HCT116 (cell line): ENCODE results near the gene KIRREL2. TPM values are rescaled to one million over a fixed set of nuclear protein-coding genes. Genes with fewer than 3 reads are reported as not detected.

Source experiments
- ATAC-seq: fragments of 200-7000 bp; cut with Tn5 transposase; 2 replicates; pipeline ENCODE4 v1.9.1; 2020; ENCODE audit warnings: mild to moderate bottlenecking, moderate library complexity
- BruUV-seq: library from RNA; stranded (reverse); fragments of 400-500 nt; replicated peaks from 2 replicates; lab custom pipeline; 2021; lab: Mats Ljungman, UMichigan
- CTCF ChIA-PET: fragments of 300-600 bp; sonication (Branson Sonifier 250); formaldehyde crosslinking; loops from one replicate; lab custom pipeline; 2021; ENCODE audit warnings: antibody characterized with exemption; lab: Charles Lee
- POLR2A ChIA-PET: fragments of 300-600, 350-600 bp; sonication (Branson Sonifier 250); formaldehyde crosslinking; loops from one replicate; lab custom pipeline; 2021; ENCODE audit warnings: antibody characterized with exemption; lab: Charles Lee
- RAD21 ChIA-PET, 2 experiments: fragments of 300-600 bp; sonication (Branson Sonifier 250); formaldehyde crosslinking; loops; one replicate each; lab custom pipeline; 2023; ENCODE audit warnings: low total read pairs in 2 of 2; ENCODE audit not compliant: uncharacterized antibody in 2 of 2, unreplicated experiment in 2 of 2, low non-redundant PET in 1 of 2; lab: Charles Lee
- DNase-seq: peaks from one replicate; pipeline ENCODE4 v3.0.0-alpha.2; 2010; ENCODE audit warnings: low read depth, low spot score
- H2AFZ ChIP-seq: fragments of 200-600 bp; shearing (Covaris generic), sonication (generic); 2 replicates; pipeline ENCODE4 v1.6.1; 2017; ENCODE audit warnings: low read depth, mixed run types, mixed read lengths, antibody characterized with exemption, low read length; ENCODE audit not compliant: poor library complexity, severe bottlenecking
- H3K27ac ChIP-seq: 2 replicates; pipeline ENCODE4 v1.5.1; 2012; ENCODE audit warnings: low read depth, low read length
- H3K27me3 ChIP-seq: fragments of 200-600 bp; sonication (generic); 2 replicates; pipeline ENCODE4 v1.6.1; 2016; ENCODE audit warnings: mixed run types, low read length, mixed read lengths; ENCODE audit not compliant: insufficient read depth
- H3K36me3 ChIP-seq, 2 experiments: fragments of 200-500 bp in 1 of 2; fragments of 200-600 bp in 1 of 2; sonication (Bioruptor generic) in 1 of 2; sonication (generic) in 1 of 2; 2 replicates each; pipeline versions ENCODE4 v1.5.1 to v1.6.1; 2014 to 2016; ENCODE audit warnings: low read length in 2 of 2, inconsistent platforms in 1 of 2, mixed read lengths in 1 of 2, mixed run types in 1 of 2; ENCODE audit not compliant: insufficient read depth in 2 of 2, control insufficient read depth in 1 of 2
- H3K4me1 ChIP-seq, 2 experiments: fragments of 200-600 bp in 1 of 2; sonication (generic) in 1 of 2; 2 replicates each; pipeline versions ENCODE4 v1.5.1 to v1.6.1; 2012 to 2017; ENCODE audit warnings: low read length in 2 of 2, inconsistent platforms in 1 of 2, mild to moderate bottlenecking in 1 of 2, mixed read lengths in 1 of 2, mixed run types in 1 of 2, moderate library complexity in 1 of 2; ENCODE audit not compliant: insufficient read depth in 2 of 2, control insufficient read depth in 1 of 2
- H3K4me2 ChIP-seq: fragments of 200-600 bp; sonication (generic); 2 replicates; pipeline ENCODE4 v1.6.1; 2017; ENCODE audit warnings: mixed run types, low read length, mixed read lengths
- H3K4me3 ChIP-seq, 2 experiments: fragments of 200-600 bp in 1 of 2; sonication (generic) in 1 of 2; replicated peaks in 1 of 2; 2 replicates each; pipeline ENCODE4 v1.5.1; 2011 to 2016; ENCODE audit warnings: low read length in 2 of 2, control low read depth in 1 of 2, low read depth in 1 of 2, mild to moderate bottlenecking in 1 of 2, mixed read lengths in 1 of 2, mixed run types in 1 of 2
- H3K79me2 ChIP-seq: fragments of 200-600 bp; sonication (generic); 2 replicates; pipeline ENCODE4 v1.6.1; 2017; ENCODE audit warnings: mild to moderate bottlenecking, mixed run types, low read length, moderate library complexity, mixed read lengths; ENCODE audit not compliant: insufficient read depth
- H3K9ac ChIP-seq: fragments of 200-600 bp; sonication (generic); 2 replicates; pipeline ENCODE4 v1.6.1; 2016; ENCODE audit warnings: low read length, mixed read lengths
- H3K9me2 ChIP-seq: fragments of 200-600 bp; sonication (generic), shearing (Covaris generic); 2 replicates; pipeline ENCODE4 v1.6.1; 2017; ENCODE audit warnings: mixed run types, mild to moderate bottlenecking, moderate library complexity; ENCODE audit not compliant: insufficient read depth
- H3K9me3 ChIP-seq, 2 experiments: fragments of 200-500 bp in 1 of 2; fragments of 200-600 bp in 1 of 2; sonication (Bioruptor generic) in 1 of 2; sonication (generic) in 1 of 2; 2 replicates each; pipeline ENCODE4 v1.6.1; 2014 to 2017; ENCODE audit warnings: low read length in 2 of 2, mixed read lengths in 2 of 2, inconsistent platforms in 1 of 2, low read depth in 1 of 2, mild to moderate bottlenecking in 1 of 2, mixed run types in 1 of 2, moderate library complexity in 1 of 2; ENCODE audit not compliant: control insufficient read depth in 1 of 2, insufficient read depth in 1 of 2
- H4K20me1 ChIP-seq: fragments of 200-600 bp; sonication (generic), shearing (Covaris generic); 2 replicates; pipeline ENCODE4 v1.6.1; 2017; ENCODE audit warnings: mixed run types, mild to moderate bottlenecking, moderate library complexity; ENCODE audit not compliant: insufficient read depth
- ATF3 ChIP-seq: IDR thresholded peaks from 2 replicates; pipeline ENCODE4 v1.6.1; 2012
- POLR2A ChIP-seq: IDR thresholded peaks from 2 replicates; pipeline ENCODE4 v1.7.0; 2011; ENCODE audit warnings: borderline replicate concordance; ENCODE audit not compliant: insufficient read depth, insufficient read length; ENCODE audit errors: extremely low read depth
- SRF ChIP-seq: IDR thresholded peaks from 2 replicates; pipeline ENCODE4 v1.6.1; 2012; ENCODE audit warnings: low read depth
- ZNF274 ChIP-seq: fragments of 200-500 bp; sonication (Bioruptor generic); IDR thresholded peaks from 2 replicates; pipeline ENCODE4 v1.6.1; 2014; ENCODE audit warnings: mild to moderate bottlenecking, low read depth, low read length, inconsistent platforms
- intact Hi-C: fragments of 100-400 bp; cut with micrococcal nuclease; formaldehyde crosslinking; loops from 2 replicates; pipeline ENCODE4 v1.10.0; 2022
- total RNA-seq: library from RNA; stranded (reverse); gene quantifications from one replicate; pipeline ENCODE4 v1.2.1, GENCODE V29; 2021; ENCODE audit not compliant: unreplicated experiment
- TF ChIP-seq, protein P1 (sequence below): IDR thresholded peaks from 2 replicates; pipeline ENCODE4 v1.6.1; 2011; ENCODE audit warnings: mild to moderate bottlenecking, low read length, moderate library complexity; ENCODE audit not compliant: insufficient replicate concordance; ENCODE audit errors: extremely low read depth
- TF ChIP-seq, protein P2 (sequence below): IDR thresholded peaks from 2 replicates; pipeline ENCODE4 v1.6.1; 2012

Gene KIRREL2
- total RNA-seq, 1 experiment from 2014 or later = 1.3 TPM

GRCh38 chr19:35901055-35901644, 44.4 kb downstream of the KIRREL2 start:
- Histone ChIP-seq H3K9me3 (no peaks in the 10 kb centered on the region), H3K27ac (peak overlapping the region; percentile 98; the same call in 1 of the 2 replicates), H3K4me1 (peaks cover 22 to 49% of the 10 kb centered on the region in 2 experiments), H3K4me3 (peak overlapping the region; percentile 98 to 99)
- ChIA-PET CTCF (no interaction called here), RAD21 (no interaction called here)
- no peak for ATAC-seq
- TF ChIP-seq, protein P1, sequence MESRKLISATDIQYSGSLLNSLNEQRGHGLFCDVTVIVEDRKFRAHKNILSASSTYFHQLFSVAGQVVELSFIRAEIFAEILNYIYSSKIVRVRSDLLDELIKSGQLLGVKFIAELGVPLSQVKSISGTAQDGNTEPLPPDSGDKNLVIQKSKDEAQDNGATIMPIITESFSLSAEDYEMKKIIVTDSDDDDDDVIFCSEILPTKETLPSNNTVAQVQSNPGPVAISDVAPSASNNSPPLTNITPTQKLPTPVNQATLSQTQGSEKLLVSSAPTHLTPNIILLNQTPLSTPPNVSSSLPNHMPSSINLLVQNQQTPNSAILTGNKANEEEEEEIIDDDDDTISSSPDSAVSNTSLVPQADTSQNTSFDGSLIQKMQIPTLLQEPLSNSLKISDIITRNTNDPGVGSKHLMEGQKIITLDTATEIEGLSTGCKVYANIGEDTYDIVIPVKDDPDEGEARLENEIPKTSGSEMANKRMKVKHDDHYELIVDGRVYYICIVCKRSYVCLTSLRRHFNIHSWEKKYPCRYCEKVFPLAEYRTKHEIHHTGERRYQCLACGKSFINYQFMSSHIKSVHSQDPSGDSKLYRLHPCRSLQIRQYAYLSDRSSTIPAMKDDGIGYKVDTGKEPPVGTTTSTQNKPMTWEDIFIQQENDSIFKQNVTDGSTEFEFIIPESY = no peak
- no peak for TF ChIP-seq SRF
- no peak for TF ChIP-seq ATF3
- TF ChIP-seq POLR2A = no peak
- no peak for TF ChIP-seq ZNF274
- TF ChIP-seq, protein P2, sequence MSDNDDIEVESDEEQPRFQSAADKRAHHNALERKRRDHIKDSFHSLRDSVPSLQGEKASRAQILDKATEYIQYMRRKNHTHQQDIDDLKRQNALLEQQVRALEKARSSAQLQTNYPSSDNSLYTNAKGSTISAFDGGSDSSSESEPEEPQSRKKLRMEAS = no peak
- TF ChIP-seq, all 23 proteins: peak for 0
- peaks cover 37% of the 10 kb centered on the region for H3K79me2 ChIP-seq
- H4K20me1 ChIP-seq = no peaks in the 10 kb centered on the region
- no peak overlapping the region for H2AFZ ChIP-seq
- H3K9ac ChIP-seq = peak overlapping the region; percentile 99
- no peaks in the 10 kb centered on the region for H3K27me3 ChIP-seq
- POLR2A ChIA-PET = interaction anchor here (0.9 to 1.2 kb wide), 2 partner anchors 10 to 31 kb away, joined by 3 read pairs; no protein-coding TSS in a partner anchor
- intact Hi-C loops = no loop called here
- no peaks in the 10 kb centered on the region for H3K9me2 ChIP-seq
- DNase-seq = no peak
- no TSS peak for BruUV-seq
- H3K36me3 ChIP-seq = peaks cover 5 to 23% of the 10 kb centered on the region in 2 experiments; a peak in 1 of 4 replicates
- peak overlapping the region; percentile 91 for H3K4me2 ChIP-seq
